ENCODE results near the gene CEP128.

Gene CEP128

DNA sequence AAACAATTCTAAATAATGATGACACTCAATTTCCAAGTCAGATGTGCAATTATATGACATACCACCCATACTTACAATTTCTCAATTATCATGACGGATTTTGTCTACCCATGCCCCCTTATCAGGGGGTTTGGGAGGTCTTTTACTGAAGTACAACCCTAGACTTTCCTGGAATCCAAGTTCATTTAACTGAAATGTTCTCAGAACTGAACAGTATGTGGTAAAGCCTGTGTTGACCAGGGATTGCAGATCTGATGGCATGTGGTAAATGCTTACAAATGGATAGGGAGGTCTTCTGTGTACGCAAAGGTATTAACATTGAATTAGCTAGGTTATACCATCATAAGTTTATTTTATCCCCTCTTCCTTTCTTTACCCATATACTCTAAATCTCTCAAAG, 281.8 kb downstream of the CEP128 start:
- no peak for DNase-seq

DNA sequence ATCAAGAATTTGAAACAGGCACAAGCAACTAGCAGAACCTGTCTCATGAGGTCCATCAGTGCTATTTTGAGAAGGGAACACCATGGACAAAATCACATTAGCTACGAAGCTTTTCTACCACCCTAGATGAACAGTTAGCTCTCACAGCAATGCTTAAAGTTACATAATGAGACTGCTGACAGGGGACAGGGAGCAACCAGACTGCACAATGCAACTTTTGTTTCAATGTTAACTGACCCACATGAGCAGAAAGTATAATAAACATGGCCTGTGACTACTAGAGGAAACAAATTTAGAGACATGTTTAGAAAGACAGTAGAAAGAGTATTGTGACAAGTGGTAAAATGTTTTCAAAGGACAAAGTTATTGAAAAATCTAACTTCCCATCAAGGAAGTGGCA, 282.8 kb downstream of the CEP128 start:
- no peak for DNase-seq

DNA sequence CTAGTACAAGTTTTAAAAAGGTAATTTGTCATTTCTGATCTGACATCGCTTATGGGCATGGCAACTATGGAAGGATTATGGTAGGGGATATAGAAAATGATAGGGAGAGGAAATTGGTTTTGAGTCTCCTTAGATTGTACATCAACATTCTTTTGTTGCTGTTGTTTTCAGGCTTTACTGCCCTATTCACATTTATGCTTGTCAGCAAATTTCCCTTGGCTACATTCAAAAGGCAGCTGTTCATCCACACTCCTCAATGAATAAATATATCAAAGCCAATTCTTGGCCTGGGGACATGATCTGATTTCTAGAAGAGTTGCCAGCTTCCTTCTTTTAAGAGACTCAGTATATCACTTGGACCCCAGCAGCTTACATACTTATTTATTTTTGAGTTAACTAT, 283.4 kb downstream of the CEP128 start:
- DNase-seq = no peak

DNA sequence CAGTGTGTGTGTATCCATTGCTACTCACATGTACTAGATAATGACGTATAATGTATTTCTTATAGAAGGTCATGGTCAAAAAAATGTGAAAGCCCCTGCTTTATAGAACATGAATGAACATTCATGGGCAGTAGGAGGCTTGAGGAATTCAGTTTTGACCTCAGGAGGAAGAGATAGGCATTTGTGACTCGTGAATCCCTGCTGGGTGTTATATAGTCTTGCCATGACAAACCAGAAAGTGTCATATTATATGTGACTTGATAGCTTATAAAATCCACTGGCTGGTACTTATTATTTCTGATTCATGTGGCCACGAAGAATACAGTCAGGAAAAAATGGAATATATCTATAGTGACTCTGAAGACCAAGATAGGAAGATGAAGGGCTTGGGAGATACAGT, 287.6 kb downstream of the CEP128 start:
- no peak for DNase-seq

DNA sequence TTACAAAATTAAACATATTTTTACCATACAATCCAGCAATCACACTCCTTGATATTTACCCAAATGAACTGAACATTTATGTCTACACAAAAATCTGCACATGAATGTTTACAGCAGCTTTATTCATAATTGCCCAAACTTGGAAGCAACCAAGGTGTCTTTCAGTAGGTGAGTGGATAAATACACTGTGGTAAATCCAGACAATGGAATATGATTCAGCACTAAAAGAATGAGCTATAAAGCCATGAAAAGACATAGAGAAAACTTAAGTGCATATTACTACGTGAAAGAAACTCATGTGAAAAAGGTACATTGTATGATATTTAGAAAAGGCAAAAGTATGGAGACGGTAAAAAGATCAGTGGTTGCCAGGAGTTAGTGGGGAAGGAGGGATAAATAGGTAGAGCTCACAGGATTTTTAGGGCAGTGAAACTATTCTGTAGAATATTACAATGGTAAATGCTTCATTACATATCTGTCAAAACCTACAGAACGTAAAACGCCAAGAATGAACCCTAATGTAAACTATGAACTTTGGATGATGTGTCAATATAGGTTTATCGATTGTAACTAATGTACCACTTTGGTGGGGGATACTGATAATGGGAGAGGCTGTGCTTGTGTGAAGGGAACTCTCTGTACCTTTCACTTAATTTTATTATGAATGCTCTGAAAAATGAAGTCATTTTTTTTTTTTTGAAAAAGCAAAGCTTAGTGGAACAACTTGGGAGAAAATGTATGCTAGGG, 295.7 kb downstream of the CEP128 start:
- DNase-seq = no peak

DNA sequence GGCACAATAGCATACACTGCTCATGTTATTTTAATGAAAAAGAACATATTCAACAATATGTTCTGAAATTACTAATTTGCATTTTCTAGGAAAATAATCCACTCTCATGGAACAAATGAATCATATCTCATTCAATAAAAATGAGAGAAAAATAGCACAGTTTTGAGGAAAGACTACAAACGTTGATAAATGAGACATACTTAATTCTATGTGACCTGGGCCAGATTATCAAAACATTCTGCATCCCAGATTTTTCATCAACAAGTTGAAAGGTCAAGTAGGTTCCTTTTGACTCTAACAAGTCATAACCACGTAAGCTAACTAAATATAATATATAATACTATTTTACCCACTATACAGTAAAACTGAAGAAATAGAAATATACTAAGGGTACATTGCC, 296.7 kb downstream of the CEP128 start:
- no peak for DNase-seq

DNA sequence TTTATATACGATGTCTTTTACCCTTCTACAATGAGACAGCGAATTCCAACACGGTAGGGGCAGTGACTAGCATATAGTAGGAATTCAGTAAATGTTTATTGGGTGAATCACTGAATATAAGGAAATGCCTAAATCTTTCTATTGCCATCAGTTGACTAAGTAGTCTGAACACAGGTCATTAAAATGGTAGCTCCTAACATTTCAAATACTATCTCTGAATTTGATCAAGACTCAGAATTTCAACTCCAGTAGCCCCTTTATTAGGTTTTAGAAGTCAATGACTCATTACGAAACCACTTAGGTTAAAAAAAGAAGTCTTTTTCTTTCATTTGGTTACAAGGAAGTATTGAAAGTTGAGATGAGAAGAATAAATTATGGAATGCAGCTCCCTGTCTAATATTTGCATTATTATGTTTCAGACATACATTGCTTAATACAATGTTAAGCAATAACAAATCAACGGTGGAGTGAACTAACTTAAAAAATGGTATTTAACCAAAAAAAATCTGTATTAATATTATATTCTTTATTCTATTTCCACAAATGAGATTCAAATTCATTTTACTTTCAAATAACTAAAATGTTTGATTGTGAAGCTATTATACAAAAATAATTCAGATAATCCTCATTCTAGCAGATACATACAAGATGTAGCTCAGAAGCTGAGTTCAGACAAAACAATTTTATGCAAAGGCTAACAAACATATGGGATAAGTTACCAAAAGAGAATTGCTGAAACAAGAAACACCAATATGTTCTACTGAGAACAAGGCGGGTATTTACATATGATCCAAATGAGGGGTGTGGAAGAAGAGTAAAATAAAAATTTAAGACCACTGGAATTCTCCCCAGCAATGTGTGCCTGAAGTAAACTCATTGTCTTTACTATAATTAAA, 302.7 kb downstream of the CEP128 start:
- DNase-seq = no peak

DNA sequence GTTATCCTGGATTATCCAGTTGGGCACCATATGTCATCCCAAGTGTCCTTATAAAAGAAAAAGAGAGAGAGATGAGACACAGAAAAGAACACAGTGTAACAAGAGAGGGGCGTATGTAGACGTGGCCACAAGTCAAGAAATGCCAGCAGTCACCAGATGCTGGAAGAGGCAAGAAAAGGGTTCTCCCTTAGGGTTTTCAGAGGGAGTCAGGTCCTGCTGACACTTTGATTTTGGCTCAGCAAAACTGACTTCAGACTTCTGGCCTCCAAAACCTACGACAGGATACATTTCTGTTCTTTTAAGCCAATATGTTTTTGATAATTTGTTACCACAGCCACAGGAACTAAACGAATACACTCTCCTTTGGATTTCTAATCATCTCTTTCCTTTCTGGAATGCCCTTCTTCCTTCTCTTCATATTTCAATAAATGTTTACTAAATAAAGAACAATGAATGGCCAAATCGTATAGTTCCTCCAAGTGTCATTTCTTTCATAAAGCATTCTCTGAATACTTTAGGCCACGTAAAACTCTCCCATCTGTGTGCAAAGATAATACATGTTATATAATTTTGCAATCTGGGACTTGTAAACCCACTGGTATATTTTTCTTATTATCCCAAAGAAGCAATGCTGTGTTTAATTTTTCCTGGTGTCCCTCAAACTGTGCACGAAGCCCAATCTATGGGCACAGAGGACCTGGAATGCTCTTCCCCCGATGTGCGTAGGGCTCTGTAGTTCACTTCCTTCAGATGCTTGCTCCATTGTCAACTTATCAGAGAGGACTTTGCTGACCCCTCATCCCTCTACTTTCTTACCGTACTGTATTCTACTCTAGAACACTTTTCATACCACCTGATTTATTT, 303.6 kb downstream of the CEP128 start:
- no peak for DNase-seq

DNA sequence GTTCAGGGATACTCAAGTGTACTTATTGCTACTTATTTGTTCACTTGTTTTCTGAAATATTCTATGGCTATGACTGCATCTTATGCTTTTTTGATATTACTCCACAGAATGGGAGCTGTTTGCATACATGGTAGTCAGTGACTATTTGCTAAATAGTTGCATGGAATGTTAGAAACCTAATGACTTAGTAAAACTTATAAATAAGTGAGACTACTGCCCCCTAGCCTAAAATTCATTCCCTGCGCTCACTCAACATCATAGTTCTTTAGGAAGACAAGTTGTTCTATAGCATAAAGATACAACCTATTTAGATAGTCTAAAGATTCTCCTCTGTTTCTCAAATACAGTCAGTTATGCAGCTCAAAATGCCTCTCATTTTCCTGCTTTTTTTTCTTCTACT, 305.5 kb downstream of the CEP128 start:
- no peak for DNase-seq

DNA sequence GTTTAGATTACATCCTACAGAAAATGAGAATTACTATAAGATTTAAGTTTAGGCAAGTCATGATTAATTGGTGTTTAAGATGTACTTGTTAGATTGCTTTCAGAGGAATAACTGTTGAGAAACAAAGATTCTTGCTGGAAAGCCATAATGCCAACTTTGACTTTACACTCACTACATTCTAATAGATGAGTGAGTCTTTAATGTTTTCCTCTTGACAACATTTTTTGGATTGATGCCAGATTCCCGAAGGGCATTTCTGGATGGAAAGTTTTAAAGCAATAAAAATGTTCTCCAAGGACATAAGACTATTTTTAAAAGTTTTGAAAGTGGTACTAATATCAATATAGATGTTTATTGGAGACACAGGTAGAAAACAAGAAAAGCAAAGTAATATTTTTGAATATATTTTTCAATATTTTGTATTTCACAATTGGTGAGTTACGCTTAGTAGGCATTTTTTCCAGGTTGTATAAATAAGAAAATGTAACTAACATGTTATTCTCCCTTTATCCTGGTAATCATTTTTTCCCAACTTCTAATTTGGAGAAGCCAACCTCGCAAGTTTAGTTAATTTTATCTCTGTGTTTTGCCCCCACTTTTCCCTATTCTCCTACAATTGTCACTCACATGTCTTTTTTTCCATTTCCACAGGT, 307.3 kb downstream of the CEP128 start:
- DNase-seq = no peak

DNA sequence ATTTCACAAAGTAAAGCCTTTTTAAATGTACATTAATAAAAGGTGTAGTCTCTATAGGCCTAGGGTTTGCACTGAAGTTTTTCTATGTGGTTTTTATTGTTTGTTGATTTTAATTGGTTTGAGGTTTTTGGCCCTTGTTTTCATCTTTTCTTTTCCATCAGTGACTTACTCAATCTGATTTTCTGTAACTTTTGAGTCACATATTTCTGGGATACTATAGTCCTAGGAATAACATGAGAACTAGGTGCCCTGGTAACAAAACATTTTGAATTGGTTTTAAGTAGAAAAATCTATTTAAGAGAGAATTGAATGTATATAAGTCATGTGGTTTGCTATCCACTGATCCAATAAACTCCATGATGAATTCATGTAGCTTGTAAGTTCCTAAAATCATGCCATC, 311.9 kb downstream of the CEP128 start:
- no peak for DNase-seq

DNA sequence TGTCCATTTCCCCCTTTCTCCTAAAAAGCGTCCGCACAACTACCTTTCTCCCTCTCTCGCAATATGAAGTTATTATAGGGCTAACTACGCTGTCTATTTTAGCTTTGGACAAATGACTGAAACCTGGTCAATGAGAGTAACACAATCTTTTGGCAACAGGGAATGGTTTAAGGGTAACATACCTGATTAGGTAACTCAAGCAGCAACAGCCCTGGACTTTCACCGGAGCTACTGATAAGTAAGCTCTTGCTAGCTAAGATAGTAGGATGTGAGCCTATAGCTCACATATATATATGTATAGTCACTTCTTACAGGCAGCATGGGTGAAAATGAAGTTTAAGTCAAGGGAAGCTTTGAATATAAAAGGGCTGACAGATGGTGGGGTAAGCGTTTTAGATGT, 313.0 kb downstream of the CEP128 start:
- no peak for DNase-seq

DNA sequence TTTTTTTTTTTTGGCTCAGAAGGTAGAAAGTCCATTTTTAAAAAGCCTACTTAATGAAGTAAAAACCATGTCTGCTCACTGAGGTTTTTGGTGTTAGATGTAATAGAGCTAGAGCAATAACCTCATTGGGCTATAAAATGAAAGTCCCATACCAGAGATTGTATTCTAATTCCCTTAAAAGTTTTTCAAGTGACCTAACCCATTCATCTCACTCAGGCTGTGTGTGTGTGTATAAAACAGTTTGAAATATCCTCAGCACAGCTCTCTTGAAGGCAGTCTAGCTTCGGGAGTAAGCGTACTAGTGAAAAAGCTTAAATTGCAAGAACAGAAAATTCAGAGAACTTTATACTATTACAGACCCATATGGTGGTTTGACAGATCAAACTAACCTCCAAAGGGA, 313.8 kb downstream of the CEP128 start:
- no peak for DNase-seq

DNA sequence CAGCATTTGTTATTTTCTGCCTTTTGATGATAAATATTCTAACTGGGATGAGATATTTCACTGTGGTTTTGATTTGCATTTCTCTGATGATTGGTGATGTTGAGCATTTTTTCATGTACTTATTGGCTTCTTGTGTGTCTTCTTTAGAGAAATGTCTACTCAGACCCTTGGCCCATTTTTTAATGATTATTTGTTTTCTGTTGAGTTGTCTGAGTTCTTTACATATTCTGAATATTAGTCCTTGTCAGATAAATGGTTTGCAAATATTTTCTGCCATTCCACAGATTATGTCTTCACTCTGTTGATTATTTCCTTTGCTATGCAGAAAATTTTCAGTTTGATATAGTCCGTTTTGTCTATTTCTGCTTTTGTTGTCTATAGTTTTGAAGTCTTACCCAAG, 317.0 kb downstream of the CEP128 start:
- no peak for DNase-seq

DNA sequence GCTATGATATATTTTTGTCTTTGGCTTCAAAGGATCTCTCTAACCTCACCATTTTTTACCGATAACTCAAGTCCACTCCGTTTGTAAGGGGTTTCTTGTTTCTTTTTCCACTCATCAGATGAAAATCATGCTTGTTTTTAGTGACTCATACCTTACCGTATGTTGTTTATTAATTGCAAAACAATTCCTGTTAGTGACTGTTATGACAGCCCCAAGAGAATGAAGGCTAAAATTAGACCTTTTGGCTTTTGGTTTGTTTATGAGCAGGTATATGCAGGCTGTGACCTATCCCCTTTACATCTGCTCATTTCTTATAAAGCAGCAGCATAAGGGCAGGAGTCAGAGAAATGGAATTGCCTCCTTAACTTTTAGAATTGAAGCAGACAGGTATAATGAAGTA, 319.8 kb downstream of the CEP128 start:
- DNase-seq = no peak

DNA sequence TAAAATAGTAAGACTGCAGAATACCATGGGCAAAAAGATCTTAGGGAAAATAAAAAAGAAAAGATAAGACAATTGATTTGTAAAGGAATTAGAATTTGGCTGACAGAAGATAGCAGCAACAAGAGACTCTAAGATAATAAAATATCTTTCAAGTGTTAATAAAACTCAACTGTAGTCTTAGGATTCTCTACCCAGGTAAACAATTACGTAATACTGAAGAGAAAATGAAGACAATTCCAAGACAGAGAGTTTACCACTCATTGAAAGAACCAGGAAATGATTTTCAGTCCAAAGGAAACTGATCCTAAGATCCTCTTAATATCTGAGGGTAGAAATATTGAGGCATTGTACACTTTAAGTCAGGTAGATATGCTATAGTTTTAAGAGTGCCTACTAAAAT, 321.1 kb downstream of the CEP128 start:
- DNase-seq = no peak

DNA sequence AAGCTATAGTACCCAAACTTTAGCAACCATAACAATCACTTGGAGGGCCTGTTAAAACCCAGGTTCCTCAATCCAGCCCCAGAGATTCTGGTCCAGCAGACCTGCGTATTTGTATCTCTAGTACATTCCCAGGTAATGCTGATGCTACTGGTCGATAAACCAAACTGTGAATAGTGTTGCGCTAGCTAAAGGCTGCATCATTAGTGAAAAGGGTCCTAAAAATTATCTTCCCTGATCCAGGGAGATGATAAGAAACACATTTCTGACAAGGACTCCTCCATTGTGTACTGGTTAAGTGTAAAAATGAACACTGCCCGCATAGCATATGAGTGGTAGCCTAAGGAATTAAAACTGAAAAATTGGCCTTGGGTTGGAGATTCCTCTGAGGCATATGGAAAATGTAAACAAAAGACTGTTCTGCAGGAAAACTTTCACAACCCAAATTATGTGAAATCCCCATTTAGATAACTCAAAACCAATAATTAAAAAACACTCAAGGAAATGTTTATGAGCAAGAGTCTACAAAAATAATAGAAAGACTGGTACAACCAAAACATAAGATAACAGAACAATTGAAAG, 322.7 kb downstream of the CEP128 start:
- DNase-seq = no peak

DNA sequence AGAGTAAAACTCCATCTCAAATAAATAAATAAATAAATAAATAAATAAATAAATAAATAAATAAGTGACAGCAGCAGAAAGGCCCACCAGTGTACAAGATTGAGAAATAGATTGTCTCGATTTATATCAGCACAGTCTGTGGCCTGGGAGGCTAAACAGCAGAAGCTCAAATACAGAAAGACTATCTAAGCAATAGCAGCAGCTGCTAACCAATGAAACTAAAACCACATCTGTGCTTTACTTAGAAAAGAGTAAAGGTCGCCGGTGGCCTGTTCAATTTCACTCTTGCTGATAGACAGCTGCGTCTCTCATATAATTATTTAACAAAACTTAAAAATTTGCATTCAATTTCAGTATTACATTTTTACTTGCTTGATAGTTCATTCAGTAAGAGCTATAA, 325.7 kb downstream of the CEP128 start:
- no peak for DNase-seq

DNA sequence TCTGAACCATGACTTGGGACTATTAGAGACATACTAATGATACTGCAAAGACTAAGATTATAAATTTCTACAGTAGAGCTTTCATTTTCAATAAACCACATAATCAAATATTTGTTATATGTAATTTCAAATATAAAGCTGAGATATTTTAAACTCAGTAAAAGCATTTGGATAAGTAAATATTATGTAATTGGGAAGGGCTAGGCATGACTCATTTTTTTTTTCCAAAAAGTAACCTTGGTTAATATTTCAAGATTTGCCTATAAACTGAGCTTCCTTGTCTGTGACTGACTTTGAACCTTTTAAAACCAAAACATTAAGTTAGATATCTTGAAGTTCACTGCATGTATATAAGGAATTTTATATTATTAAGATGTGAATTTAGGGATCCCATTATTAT, 332.5 kb downstream of the CEP128 start:
- no peak for DNase-seq

DNA sequence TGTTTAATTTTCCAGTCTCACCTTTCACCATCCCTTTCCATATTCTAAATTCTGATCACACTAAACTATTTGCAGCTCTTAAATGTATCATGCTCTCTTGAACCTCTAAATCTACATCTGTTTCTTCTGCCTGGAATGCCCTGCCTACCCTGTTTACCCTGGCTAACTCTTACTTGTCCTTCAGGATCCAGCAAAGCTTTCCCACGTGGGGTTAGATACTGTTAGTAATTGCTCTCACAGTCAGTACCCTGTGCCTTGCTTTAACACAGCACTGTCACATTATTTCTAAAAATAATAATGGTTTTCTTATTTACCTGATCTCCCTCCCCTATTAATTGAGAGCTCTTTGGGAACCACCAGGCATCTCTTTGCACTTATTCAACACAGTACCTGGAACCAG, 333.0 kb downstream of the CEP128 start:
- no peak for DNase-seq

DNA sequence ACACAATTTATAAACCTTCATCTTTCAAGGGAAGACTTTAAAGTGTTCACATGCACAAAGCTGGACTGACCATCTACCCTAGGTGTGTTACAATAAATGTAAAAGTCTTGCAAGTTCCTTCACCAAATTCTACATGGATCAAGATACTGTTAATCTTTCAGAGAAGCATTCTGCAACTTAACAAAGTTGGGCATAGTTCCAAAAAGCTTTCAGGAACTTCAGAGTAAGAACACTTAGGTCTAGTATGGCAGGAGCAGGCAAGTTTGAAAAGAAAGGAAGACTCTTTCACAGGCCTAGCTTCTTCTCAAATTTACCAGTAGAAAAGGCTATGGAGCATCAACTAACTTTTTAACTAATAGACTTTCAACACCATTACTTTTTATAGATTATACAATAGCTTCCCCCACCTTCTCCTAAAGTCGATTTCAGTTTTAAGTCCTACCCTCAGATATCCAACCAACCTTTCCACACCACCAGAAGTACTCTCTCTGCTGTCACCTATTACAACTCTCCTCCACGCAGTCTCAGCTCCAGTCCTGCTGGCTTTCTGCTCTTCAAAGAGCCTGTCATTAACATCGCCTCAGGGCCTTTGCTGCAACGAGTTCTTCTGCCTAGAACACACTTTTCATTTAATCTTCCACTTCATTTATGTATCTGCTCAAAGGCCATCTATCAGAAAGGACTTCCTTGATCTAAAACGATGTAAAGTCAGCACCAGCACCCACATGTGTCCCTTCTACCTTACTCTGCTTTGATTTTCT, 333.9 kb downstream of the CEP128 start:
- DNase-seq = no peak

DNA sequence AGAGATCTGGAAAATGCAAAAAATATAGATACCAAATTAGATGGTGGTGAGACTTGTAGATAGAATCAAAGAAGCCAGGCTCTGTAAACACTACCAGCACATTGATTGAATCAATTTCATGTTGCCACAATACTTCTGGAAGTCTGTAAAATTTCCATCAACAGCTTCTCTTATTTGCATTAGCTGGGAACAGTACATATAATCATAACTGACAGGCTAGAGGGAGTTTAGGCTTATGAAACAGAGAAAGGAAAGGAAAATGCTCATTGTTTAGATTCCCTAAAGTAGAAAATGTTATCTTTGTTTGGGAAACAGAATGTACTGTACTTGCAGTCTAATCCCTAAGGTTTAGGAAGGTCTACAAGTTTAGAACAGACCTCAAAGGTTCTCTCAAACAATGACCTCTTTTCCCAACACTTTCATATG, 335.2 kb downstream of the CEP128 start:
- no peak for DNase-seq
